ENCODE results near the gene DTX4. TPM values are rescaled to one million over a fixed set of nuclear protein-coding genes. Genes with fewer than 3 reads are reported as not detected.

The DTX4 gene
- total RNA-seq, 2 experiments from 2014 or later = 0.05 to 0.07 TPM

DNA sequence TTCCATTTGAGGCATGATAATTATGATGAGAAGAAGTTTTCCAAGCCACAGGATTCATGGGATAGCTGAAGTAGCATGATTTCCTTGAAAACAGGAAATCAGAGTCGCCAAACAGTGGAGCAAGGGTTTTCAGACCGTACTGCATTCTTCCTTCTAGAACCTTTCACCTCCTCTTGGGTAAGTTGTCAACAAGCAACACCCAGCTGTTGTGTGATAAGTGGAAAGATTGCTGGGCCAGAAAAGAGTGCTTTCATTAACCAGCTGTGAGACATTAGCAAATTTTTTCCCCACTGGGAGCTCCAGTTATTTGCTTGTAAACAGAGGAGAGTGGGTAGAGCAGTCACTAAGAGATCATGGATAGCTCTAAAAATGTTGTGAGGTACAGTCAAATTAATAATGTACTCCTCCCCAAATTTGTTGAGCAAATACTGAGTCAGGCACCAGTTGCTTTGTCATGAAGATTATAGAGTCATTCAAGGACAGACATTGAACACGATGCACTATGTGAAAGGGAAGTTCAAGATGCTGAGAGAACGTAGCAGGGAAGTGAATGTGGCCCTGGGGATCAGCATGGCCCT is 52.5 kb downstream of the DTX4 start:
- no peak for DNase-seq
- Mint-ChIP-seq H3K36me3 (no peaks in the 10 kb centered on the region), H3K27ac (no peak overlapping the region), H3K4me3 (no peak overlapping the region), H3K27me3 (peaks cover 3% of the 10 kb centered on the region), H3K9me3 (no peaks in the 10 kb centered on the region), H3K4me1 (ENCODE audit: low read depth) (peaks cover 6% of the 10 kb centered on the region)
- ChIA-PET CTCF (interaction anchor here (0.6 to 3.4 kb wide), 5 partner anchors 9 to 276 kb away, joined by 3 to 12 read pairs (median 3); partner anchors contain the start of gene DTX4), POLR2A (no interaction called here)
- intact Hi-C loops (cut with micrococcal nuclease) = no loop called here

DNA sequence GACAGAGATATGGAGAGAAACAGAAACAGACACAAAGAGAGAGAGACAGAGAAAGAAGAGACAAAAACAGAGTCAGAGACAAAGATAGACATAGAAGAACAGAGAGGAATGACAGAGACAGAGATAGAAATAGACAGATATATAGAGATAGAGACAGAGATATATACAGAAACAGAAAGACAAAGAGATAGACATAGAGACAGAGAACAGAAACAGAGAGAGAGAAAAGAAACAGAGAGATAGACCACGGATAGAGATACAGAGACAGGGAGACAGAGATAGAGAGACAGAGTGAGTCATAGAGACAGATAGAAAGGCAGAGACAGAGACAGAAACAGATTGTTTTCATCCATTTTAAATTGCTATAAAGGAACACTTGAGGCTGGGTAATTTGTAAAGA is 53.1 kb downstream of the DTX4 start:
- CTCF ChIA-PET = interaction anchor here (1.5 to 2.9 kb wide), 2 partner anchors 18 to 53 kb away, joined by 3 to 12 read pairs; partner anchors contain the start of gene DTX4
- Mint-ChIP-seq H3K27ac (no peak overlapping the region), H3K36me3 (no peaks in the 10 kb centered on the region), H3K9me3 (no peaks in the 10 kb centered on the region), H3K4me3 (no peak overlapping the region), H3K4me1 (ENCODE audit: low read depth) (peaks cover 6% of the 10 kb centered on the region), H3K27me3 (peaks cover 3% of the 10 kb centered on the region)
- POLR2A ChIA-PET = no interaction called here
- intact Hi-C loops (cut with micrococcal nuclease) = no loop called here
- no peak for DNase-seq

- Mint-ChIP-seq H3K27ac (no peak overlapping the region), H3K4me3 (no peak overlapping the region), H3K36me3 (no peaks in the 10 kb centered on the region), H3K27me3 (peaks cover 6% of the 10 kb centered on the region), H3K9me3 (peaks cover 3% of the 10 kb centered on the region), H3K4me1 (ENCODE audit: low read depth) (peaks cover 6% of the 10 kb centered on the region)
- ChIA-PET POLR2A (no interaction called here), CTCF (interaction anchor here (1.2 kb wide), 1 partner anchor 55 kb away, joined by 4 read pairs; the partner anchor contains the start of gene DTX4)
- intact Hi-C loops (cut with micrococcal nuclease) = no loop called here
- no peak for DNase-seq
These were observed 54.5 kb downstream of the DTX4 start for GRCh38 chr11:59226396-59226795.

GRCh38 chr11:59240322-59240721 is 68.4 kb downstream of the DTX4 start:
- Mint-ChIP-seq H3K9me3 (peaks cover 19% of the 10 kb centered on the region), H3K4me1 (ENCODE audit: low read depth) (no peaks in the 10 kb centered on the region), H3K27me3 (no peaks in the 10 kb centered on the region), H3K4me3 (no peak overlapping the region), H3K36me3 (no peaks in the 10 kb centered on the region), H3K27ac (no peak overlapping the region)
- intact Hi-C loops (cut with micrococcal nuclease) = no loop called here
- ChIA-PET POLR2A (no interaction called here), CTCF (no interaction called here)
- DNase-seq = no peak

GRCh38 chr11:59243633-59244032 is 71.7 kb downstream of the DTX4 start:
- Mint-ChIP-seq H3K27ac (no peak overlapping the region), H3K4me3 (no peak overlapping the region), H3K27me3 (no peaks in the 10 kb centered on the region), H3K9me3 (peaks cover 9% of the 10 kb centered on the region), H3K36me3 (no peaks in the 10 kb centered on the region), H3K4me1 (ENCODE audit: low read depth) (peaks cover 16% of the 10 kb centered on the region)
- intact Hi-C loops (cut with micrococcal nuclease) = no loop called here
- POLR2A ChIA-PET = no interaction called here
- DNase-seq = no peak
- CTCF ChIA-PET = no interaction called here

DNA sequence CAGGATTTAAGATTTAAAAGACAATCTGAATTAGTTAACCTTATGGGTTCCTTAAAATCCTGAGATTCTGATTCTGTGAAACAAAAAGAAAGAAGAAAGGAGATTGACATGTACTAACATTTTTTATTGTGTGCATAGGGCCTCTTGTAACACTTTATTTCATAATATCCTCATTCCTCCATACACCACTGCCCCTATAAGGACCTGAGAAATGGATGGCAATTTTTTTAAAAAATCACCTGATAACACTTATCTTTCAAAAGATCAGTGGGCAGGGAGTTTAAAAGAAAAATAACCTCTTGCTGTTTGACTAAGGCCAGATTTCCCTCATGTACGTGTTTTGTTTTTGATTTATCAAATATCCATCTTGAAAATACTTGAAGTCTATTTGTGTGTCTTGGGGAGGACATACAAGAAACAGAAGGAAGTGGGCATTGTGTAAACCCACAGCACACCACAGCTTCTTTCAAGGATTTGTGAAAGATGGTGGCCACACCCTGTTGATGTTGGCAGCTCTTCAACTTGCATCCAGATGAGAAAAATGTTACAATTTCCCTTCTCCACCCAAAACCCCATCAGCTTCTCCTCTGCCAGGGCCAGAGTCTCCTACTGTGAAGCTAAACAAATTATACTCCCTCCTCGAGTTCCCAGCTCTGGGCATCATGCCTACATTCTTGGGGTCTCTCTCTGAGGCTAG is 75.7 kb downstream of the DTX4 start:
- H3K27ac Mint-ChIP-seq = no peak overlapping the region
- CTCF ChIA-PET = interaction anchor here (0.7 to 0.8 kb wide), 2 partner anchors 11 to 76 kb away, joined by 3 to 4 read pairs; partner anchors contain the start of gene DTX4
- intact Hi-C loops (cut with micrococcal nuclease) = no loop called here
- H3K27me3 Mint-ChIP-seq = no peaks in the 10 kb centered on the region
- H3K9me3 Mint-ChIP-seq = no peaks in the 10 kb centered on the region
- no peaks in the 10 kb centered on the region for H3K36me3 Mint-ChIP-seq
- peaks cover 20% of the 10 kb centered on the region for H3K4me1 Mint-ChIP-seq (ENCODE audit: low read depth)
- no peak for DNase-seq
- no peak overlapping the region for H3K4me3 Mint-ChIP-seq
- POLR2A ChIA-PET = no interaction called here

- no peaks in the 10 kb centered on the region for H3K36me3 Mint-ChIP-seq
- H3K27ac Mint-ChIP-seq = no peak overlapping the region
- intact Hi-C loops (cut with micrococcal nuclease) = no loop called here
- no peaks in the 10 kb centered on the region for H3K9me3 Mint-ChIP-seq
- H3K4me3 Mint-ChIP-seq = no peak overlapping the region
- peaks cover 20% of the 10 kb centered on the region for H3K4me1 Mint-ChIP-seq (ENCODE audit: low read depth)
- no peak for DNase-seq
- POLR2A ChIA-PET = no interaction called here
- CTCF ChIA-PET = no interaction called here
- H3K27me3 Mint-ChIP-seq = no peaks in the 10 kb centered on the region
These were observed 77.6 kb downstream of the DTX4 start for GRCh38 chr11:59249535-59249934.

DNA sequence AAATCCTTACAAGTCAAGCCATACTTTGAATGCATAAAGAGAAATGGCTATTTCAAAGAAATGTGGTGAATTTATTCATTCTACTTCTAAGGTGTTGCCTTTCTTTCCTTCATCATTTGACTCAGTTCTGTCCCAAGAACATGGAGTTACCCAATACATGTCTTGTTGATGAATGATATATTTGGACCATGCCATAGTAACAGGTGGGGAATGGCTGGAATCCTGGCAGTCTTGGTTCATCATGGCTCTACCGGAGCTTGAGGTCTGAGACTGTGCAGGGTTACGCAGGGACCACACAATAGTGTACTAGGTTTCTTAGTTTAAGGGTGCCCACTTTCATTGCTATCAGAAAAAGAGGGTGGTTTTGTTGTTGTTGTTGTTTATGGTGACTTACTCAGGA is 81.1 kb downstream of the DTX4 start:
- Mint-ChIP-seq H3K36me3 (no peaks in the 10 kb centered on the region), H3K4me1 (ENCODE audit: low read depth) (peaks cover 9% of the 10 kb centered on the region), H3K27ac (no peak overlapping the region), H3K27me3 (no peaks in the 10 kb centered on the region), H3K4me3 (no peak overlapping the region), H3K9me3 (no peaks in the 10 kb centered on the region)
- intact Hi-C loops (cut with micrococcal nuclease) = no loop called here
- DNase-seq = no peak
- CTCF ChIA-PET = no interaction called here
- POLR2A ChIA-PET = no interaction called here

DNA sequence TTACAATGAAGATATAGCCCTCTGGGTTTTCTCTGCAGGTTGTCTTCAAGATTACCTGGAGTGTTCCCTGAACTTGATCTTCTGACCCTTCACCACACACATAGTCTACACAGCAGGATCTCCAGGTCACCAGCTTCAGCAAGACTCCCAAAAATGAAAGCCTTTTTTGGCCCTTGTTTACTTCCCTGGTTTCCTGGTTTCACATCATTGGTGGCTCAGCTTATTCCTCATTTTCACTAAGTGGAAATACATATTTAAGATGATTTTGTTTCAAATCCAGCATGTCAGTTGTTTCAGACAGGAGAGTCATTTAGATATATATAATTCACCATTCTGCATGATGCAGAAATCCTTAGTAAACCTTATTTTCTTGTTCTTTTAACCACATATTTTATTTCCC is 82.4 kb downstream of the DTX4 start:
- ChIA-PET POLR2A (no interaction called here), CTCF (no interaction called here)
- Mint-ChIP-seq H3K4me1 (ENCODE audit: low read depth) (no peaks in the 10 kb centered on the region), H3K27ac (no peak overlapping the region), H3K36me3 (no peaks in the 10 kb centered on the region), H3K9me3 (no peaks in the 10 kb centered on the region), H3K27me3 (no peaks in the 10 kb centered on the region), H3K4me3 (no peak overlapping the region)
- intact Hi-C loops (cut with micrococcal nuclease) = no loop called here
- DNase-seq = no peak

- POLR2A ChIA-PET = no interaction called here
- no peak for DNase-seq
- Mint-ChIP-seq H3K27ac (no peak overlapping the region), H3K27me3 (no peaks in the 10 kb centered on the region), H3K4me1 (ENCODE audit: low read depth) (no peaks in the 10 kb centered on the region), H3K4me3 (no peak overlapping the region), H3K36me3 (no peaks in the 10 kb centered on the region), H3K9me3 (no peaks in the 10 kb centered on the region)
- intact Hi-C loops (cut with micrococcal nuclease) = no loop called here
- CTCF ChIA-PET = no interaction called here
These were observed 83.3 kb downstream of the DTX4 start for GRCh38 chr11:59255281-59255680.

Other genes with a start within 250 kb of the DTX4 start
- gene GLYATL1, start 232.6 kb upstream of the DTX4 start, total RNA-seq = not detected
- not detected for gene GLYATL1B, start 85.8 kb upstream of the DTX4 start, total RNA-seq
- gene FAM111B, start 64.9 kb upstream of the DTX4 start, total RNA-seq = 10 to 100 TPM; 28.9 to 31.0 TPM
- gene FAM111A, start 29.3 kb upstream of the DTX4 start, total RNA-seq = 10 to 100 TPM; 87.6 to 87.8 TPM
- not detected for gene MPEG1, start 40.8 kb downstream of the DTX4 start, total RNA-seq
- not detected for gene OR5AN1, start 186.8 kb downstream of the DTX4 start, total RNA-seq

All from activated CD4-positive, alpha-beta memory T cell treated with anti-CD3 and anti-CD28 coated beads for 36 hours (primary cell).